ENCODE results near the gene CD302. TPM values are rescaled to one million over a fixed set of nuclear protein-coding genes. Genes with fewer than 3 reads are reported as not detected.

The CD302 gene
- total and polyA plus RNA-seq, 2 donors (not counting 3 experiments of a cell fraction or from before 2014, with no cell fraction given), result 10.4 to 10.6 TPM

- dilution Hi-C loops (cut with MboI; ENCODE audit: extremely low pct_ligation_motif_present, low sequenced_read_pairs), result no loop called here
- no peak overlapping the region for H2AFZ ChIP-seq (ENCODE audit: low read depth, low read length)
- no TSS peak for BruUV-seq (replicated peaks)
- DNase-seq (ENCODE audit: low read depth, low spot score) (no peak), FAIRE-seq (no peak)
- no peaks in the 10 kb centered on the region for H3K27me3 ChIP-seq (ENCODE audit: control insufficient read depth in 2 of 2, insufficient read depth in 2 of 2, low read length in 2 of 2)
- no peaks in the 10 kb centered on the region for H3K9me3 ChIP-seq (replicated peaks; ENCODE audit: control insufficient read depth, insufficient read depth, low read length)
- peaks cover 4% of the 10 kb centered on the region for H3K79me2 ChIP-seq (ENCODE audit: control insufficient read depth, insufficient read depth, low read length)
- no peaks in the 10 kb centered on the region for H3K9me1 ChIP-seq (replicated peaks; ENCODE audit: control insufficient read depth, extremely low read depth, insufficient read depth, low read length)
- intact Hi-C loops (cut with micrococcal nuclease), result no loop called here
- CTCF ChIA-PET, result interaction anchor here (1.3 kb wide), 1 partner anchor 34 kb away, joined by 4 read pairs; no protein-coding TSS in a partner anchor
- peaks cover 0 to 2% of the 10 kb centered on the region in 2 experiments for H3K36me3 ChIP-seq (ENCODE audit: control insufficient read depth in 2 of 2, extremely low read depth in 1 of 2, insufficient read depth in 2 of 2, low read length in 2 of 2)
- no peak overlapping the region for H3K4me3 ChIP-seq (replicated peaks in 1 of 3; ENCODE audit: insufficient read depth in 1 of 3, low read depth in 1 of 3, low read length in 3 of 3)
- no peak overlapping the region for H3K4me2 ChIP-seq (ENCODE audit: insufficient read depth, low read length)
- H4K20me1 ChIP-seq (replicated peaks; ENCODE audit: control insufficient read depth, extremely low read depth, insufficient read depth, low read length), result no peaks in the 10 kb centered on the region
- no peak overlapping the region for H3K9ac ChIP-seq (replicated peaks; ENCODE audit: extremely low read depth, insufficient read depth, low read length)
- H3K27ac ChIP-seq (ENCODE audit: insufficient read depth, low read depth, low read length), result no peak overlapping the region
- TF ChIP-seq EZH2 (IDR thresholded peaks at IDR 0.05; ENCODE audit: borderline replicate concordance, low read depth, low read length, severe bottlenecking) (no peak), MYC (IDR thresholded peaks at IDR 0.05; ENCODE audit: low read depth, low read length) (no peak), MAX (IDR thresholded peaks at IDR 0.05; ENCODE audit: insufficient read depth, insufficient read length) (no peak), POLR2AphosphoS5 (IDR thresholded peaks at IDR 0.05; ENCODE audit: insufficient read depth, low read depth, low read length) (no peak), GATA2 (IDR thresholded peaks at IDR 0.05; ENCODE audit: insufficient read depth, insufficient read length, low read depth, low read length) (no peak), CTCF (IDR thresholded peaks at IDR 0.05; ENCODE audit: extremely low read depth in 1 of 2, insufficient read depth in 1 of 2, low read depth in 1 of 2, low read length in 2 of 2) (no peak), FOS (IDR thresholded peaks at IDR 0.05; ENCODE audit: borderline replicate concordance, insufficient read depth, low read length) (no peak), POLR2A (IDR thresholded peaks at IDR 0.05; ENCODE audit: low read depth, low read length) (no peak), JUN (IDR thresholded peaks at IDR 0.05; ENCODE audit: borderline replicate concordance, insufficient read depth, insufficient read length, low read depth) (no peak)
- peaks cover 26% of the 10 kb centered on the region for H3K4me1 ChIP-seq (ENCODE audit: control insufficient read depth, extremely low read depth, insufficient read depth, low read length)
- POLR2A ChIA-PET, result no interaction called here
Observed at GRCh38 chr2:159790323-159790722, 7.7 kb downstream of the CD302 start.

All from endothelial cell of umbilical vein (primary cell).